Measurements from ENCODE around the gene POLK.
"Not testable (repeated sequence)": the region's sequence is repeated elsewhere in the genome, so short reads cannot be mapped to it uniquely, and the experiment has no call there.

POLK gene

DNA sequence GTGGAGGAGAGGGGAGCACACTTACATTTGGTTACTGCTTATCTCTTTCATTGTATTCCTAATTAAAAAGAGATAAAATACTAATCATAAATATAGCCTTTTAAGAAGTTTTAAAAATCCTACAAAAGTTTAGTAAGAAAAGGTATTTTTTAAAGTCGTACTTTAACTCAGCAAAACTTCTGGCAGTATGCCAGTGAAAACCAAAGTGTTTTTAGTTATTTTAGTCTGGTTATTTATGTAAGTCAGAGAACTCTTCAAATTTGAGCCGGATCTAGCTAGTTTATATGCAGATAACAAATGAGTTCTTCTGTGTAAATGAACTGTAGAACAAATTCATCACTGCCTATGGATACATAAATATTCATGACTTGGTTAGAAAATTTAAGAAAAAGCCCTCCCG is 63.1 kb downstream of the POLK start:
- ChIA-PET CTCF (interaction anchor here (1.5 kb wide), 1 partner anchor 12 kb away, joined by 3 read pairs; no protein-coding TSS in a partner anchor), POLR2A (no interaction called here)
- no peak overlapping the region for H3K4me3 ChIP-seq (ENCODE audit: low read depth, low read length)
- no peak for DNase-seq (ENCODE audit: low read depth, low spot score)
- TF ChIP-seq, protein P1, sequence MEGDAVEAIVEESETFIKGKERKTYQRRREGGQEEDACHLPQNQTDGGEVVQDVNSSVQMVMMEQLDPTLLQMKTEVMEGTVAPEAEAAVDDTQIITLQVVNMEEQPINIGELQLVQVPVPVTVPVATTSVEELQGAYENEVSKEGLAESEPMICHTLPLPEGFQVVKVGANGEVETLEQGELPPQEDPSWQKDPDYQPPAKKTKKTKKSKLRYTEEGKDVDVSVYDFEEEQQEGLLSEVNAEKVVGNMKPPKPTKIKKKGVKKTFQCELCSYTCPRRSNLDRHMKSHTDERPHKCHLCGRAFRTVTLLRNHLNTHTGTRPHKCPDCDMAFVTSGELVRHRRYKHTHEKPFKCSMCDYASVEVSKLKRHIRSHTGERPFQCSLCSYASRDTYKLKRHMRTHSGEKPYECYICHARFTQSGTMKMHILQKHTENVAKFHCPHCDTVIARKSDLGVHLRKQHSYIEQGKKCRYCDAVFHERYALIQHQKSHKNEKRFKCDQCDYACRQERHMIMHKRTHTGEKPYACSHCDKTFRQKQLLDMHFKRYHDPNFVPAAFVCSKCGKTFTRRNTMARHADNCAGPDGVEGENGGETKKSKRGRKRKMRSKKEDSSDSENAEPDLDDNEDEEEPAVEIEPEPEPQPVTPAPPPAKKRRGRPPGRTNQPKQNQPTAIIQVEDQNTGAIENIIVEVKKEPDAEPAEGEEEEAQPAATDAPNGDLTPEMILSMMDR (IDR thresholded peaks at IDR 0.05; ENCODE audit: insufficient read depth, low read length, missing control alignments) = no peak

DNA sequence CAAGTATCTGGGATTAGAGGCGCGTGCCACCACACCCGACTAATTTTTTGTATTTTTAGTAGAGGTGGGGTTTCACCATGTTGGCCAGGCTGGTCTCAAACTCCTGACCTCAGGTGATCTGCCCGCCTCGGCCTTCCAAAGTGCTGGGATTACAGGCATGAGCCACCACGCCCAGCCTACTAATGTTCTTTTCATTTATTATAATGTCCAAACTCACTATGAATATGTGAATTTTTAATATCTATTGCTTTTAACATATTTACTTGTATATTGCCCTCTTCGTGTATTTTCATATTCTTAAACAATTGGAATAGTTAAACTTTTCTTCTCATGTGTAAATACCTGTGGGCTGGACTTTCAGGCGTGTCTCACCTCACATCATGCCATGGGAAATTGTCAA is 66.6 kb downstream of the POLK start:
- DNase-seq (ENCODE audit: low read depth, low spot score); POLR2A ChIA-PET; H3K4me3 ChIP-seq (ENCODE audit: low read depth, low read length): not testable (repeated sequence)
- CTCF ChIA-PET = interaction anchor here (1.3 kb wide), 1 partner anchor 103 kb away, joined by 3 read pairs; no protein-coding TSS in a partner anchor

DNA sequence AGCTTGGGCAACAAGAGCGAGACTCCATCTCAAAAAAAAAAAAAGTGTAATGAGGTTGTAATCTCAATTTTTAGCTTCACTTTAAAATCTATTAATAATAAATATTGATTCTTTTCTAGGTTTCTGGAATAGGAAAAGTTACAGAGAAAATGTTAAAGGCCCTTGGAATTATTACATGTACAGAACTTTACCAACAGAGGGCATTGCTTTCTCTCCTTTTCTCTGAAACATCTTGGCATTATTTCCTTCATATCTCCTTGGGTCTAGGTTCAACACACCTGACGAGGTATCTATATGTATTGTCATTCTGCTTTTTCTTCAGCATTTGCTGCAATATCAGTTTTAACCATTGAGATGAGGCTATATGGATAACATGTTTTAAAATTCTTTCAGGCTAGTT is 73.0 kb downstream of the POLK start:
- no peak overlapping the region for H3K4me3 ChIP-seq (ENCODE audit: low read depth, low read length)
- DNase-seq (ENCODE audit: low read depth, low spot score) = no peak
- ChIA-PET CTCF (no interaction called here), POLR2A (no interaction called here)
- TF ChIP-seq, protein P1 (IDR thresholded peaks at IDR 0.05; ENCODE audit: insufficient read depth, low read length, missing control alignments) = no peak

DNA sequence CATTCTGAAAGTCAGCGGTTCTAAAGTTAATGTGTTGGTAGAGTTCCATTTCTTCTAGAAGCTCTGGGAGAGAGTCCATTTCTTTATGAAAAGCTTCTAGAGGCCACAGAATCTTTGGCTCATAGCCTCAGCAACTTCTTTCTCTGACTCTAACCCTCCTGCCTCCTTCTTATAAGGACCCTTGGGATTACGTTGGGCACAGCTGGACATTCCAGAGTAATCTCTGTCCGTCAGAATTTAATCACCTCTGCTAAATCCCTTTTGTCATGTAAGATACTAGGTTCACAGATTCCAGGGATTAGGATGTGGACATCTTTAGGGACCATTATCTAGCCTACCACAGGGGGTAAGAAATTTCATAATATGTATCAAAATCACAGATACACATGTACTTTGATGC is 77.0 kb downstream of the POLK start:
- no peak overlapping the region for H3K4me3 ChIP-seq (ENCODE audit: low read depth, low read length)
- ChIA-PET CTCF (no interaction called here), POLR2A (no interaction called here)
- no peak for DNase-seq (ENCODE audit: low read depth, low spot score)
- TF ChIP-seq, protein P1 (IDR thresholded peaks at IDR 0.05; ENCODE audit: insufficient read depth, low read length, missing control alignments) = no peak

DNA sequence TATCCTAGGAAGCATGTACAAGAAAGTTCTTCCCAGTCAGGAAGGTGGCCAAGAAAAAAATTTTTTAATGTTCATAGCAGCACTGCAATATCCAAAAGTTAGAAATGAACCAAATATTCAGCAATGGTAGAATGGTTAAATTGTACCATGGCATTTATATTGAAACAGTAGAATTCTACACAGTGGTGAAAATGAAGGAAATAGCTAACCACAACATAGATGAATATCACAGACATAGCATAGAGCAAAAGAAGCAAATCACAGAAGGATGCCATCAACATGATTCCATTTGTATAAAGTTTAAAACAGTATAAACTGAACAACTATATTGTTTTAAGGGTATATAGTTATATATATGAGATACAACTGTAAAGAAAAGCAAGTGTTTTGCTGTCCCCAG is 88.8 kb downstream of the POLK start:
- ChIA-PET POLR2A (no interaction called here), CTCF (no interaction called here)
- TF ChIP-seq, protein P1 (IDR thresholded peaks at IDR 0.05; ENCODE audit: insufficient read depth, low read length, missing control alignments) = no peak
- H3K4me3 ChIP-seq (ENCODE audit: low read depth, low read length) = no peak overlapping the region
- no peak for DNase-seq (ENCODE audit: low read depth, low spot score)

DNA sequence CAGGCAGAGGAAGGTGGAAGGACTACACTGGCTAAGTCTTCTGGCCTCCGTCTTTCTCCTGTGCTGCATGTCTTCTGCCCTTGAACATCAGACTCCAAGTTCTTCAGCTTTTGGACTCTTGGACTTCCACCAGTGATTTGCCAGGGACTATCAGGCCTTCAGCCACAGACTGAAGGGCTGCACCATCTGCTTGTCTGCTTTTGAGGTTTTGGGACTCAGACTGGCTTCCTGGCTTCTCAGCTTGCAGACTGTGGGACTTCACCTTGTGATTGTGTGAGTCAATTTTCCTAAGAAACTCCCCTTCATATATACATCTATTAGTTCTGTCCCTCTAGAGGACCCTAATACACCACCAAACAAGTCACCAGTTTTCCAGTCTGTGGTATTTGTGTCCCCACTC is 89.9 kb downstream of the POLK start:
- no peak overlapping the region for H3K4me3 ChIP-seq (ENCODE audit: low read depth, low read length)
- DNase-seq (ENCODE audit: low read depth, low spot score) = no peak
- ChIA-PET POLR2A (no interaction called here), CTCF (no interaction called here)
- TF ChIP-seq, protein P1 (IDR thresholded peaks at IDR 0.05; ENCODE audit: insufficient read depth, low read length, missing control alignments) = no peak

DNA sequence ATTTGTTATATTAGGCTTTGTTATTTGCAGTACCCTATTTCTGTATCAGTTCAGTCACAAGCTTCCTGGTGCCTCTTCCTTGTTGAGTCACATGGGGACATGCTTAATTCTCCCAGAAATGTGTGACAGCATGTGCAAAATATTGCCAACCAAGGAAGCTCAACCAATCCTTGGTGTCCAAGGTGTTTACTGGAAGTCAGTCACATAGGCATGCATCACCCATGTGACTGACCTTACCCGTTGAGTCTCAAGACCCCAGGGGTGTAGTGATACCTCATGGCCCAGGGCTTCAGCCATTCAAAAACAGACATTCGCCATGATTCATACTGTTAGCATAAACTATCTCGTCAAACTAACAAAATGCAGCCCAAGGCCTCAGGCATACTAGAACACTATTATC is 90.3 kb downstream of the POLK start:
- no peak for DNase-seq (ENCODE audit: low read depth, low spot score)
- CTCF ChIA-PET = no interaction called here
- POLR2A ChIA-PET = no interaction called here
- no peak overlapping the region for H3K4me3 ChIP-seq (ENCODE audit: low read depth, low read length)
- TF ChIP-seq, protein P1 (IDR thresholded peaks at IDR 0.05; ENCODE audit: insufficient read depth, low read length, missing control alignments) = no peak

Measured in AG04449 (cell line).